ENCODE data around the gene ARID3B. TPM values are rescaled to one million over a fixed set of nuclear protein-coding genes. Genes with fewer than 3 reads are reported as not detected.

ARID3B gene
- total and polyA plus RNA-seq, 5 experiments from 2014 or later: 4.0 to 37.8 (median 13.2) TPM

DNA sequence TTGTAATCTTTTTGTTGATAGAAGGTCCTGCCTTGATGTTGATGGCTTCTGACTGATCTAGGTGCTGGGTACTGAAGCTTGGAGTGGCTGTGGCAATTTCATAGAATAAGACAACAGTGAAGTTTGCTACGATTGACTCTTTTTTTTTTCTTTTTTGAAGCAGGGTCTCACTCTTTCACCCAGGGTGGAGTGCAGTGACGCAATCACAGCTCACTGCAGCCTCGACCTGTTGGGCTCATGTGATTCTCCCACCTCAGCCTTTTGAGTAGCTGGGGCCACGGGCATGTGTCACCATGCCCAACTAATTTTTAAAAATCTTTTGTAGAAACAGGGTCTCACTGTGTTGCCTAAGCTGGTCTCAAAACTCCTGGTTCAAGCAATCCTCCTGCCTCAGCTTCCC, 14.2 kb downstream of the ARID3B start:
- peak overlapping the region in 1 of 10 donors; percentile 38 for H3K27ac Mint-ChIP-seq
- no peak for ATAC-seq
- no peak for DNase-seq
- no peaks in the 10 kb centered on the region for H3K27me3 Mint-ChIP-seq
- POLR2A ChIA-PET: no interaction called here
- H3K36me3 Mint-ChIP-seq: peaks cover 9 to 80% (median 18%) of the 10 kb centered on the region in 3 donors
- H3K9me3 Mint-ChIP-seq: no peaks in the 10 kb centered on the region
- peaks cover 21 to 59% (median 54%) of the 10 kb centered on the region in 4 donors for H3K4me1 Mint-ChIP-seq
- H3K4me3 Mint-ChIP-seq: no peak overlapping the region

DNA sequence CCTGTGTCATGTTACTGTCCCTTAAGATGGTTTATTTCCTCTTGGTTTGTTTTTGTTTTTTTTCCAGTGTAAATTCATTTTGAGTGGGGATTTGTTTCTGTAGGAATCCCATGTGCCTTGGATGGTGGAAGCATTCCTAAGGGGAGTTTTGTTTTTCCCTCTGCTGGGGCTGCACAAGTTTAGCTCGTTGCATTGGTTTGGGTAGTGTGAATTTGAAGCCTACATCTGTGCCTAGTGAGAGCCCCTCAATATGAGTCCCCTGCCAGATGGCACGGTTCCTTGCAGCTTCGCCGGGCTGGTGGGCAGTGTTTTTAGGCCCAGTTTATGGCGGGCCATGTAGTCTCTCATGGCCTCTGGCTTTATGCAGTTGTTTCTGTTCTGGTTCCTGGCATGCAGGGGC, 17.7 kb downstream of the ARID3B start:
- no peak for DNase-seq
- H3K36me3 Mint-ChIP-seq: peaks cover 3 to 72% (median 14%) of the 10 kb centered on the region in 3 donors
- no peaks in the 10 kb centered on the region for H3K27me3 Mint-ChIP-seq
- peak overlapping the region in 2 of 10 donors; percentile 4 to 19 for H3K4me3 Mint-ChIP-seq
- no peak for ATAC-seq
- H3K9me3 Mint-ChIP-seq: no peaks in the 10 kb centered on the region
- POLR2A ChIA-PET: no interaction called here
- H3K4me1 Mint-ChIP-seq: peaks cover 14 to 57% (median 52%) of the 10 kb centered on the region in 4 donors
- H3K27ac Mint-ChIP-seq: peak overlapping the region in 3 of 10 donors; percentile 9 to 73 (median 28)

DNA sequence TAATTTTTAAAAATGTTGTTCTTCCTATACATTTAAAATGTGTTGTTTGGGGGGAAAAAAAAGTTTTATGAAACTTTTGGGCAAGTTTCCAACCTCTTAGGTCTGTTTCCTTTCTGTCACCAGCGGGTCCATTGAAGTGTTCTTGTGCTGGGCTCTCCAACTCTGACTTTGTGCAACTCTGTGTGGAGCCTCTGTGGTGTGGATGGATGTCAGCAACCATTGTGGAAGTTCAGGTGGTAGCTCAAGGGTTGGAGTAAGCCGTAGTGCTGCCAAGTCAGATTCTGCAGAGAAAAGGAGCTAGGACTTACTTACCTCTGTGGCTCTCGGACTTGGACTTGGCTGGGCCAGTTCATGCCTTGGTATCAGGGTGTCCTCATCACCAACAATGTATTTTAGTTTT, 22.4 kb downstream of the ARID3B start:
- DNase-seq (no peak), ATAC-seq (no peak)
- Mint-ChIP-seq H3K27me3 (no peaks in the 10 kb centered on the region), H3K9me3 (no peaks in the 10 kb centered on the region), H3K27ac (peak overlapping the region in 3 of 10 donors; percentile 17 to 28 (median 25)), H3K36me3 (peaks cover 3 to 72% (median 14%) of the 10 kb centered on the region in 3 donors), H3K4me1 (peaks cover 30 to 70% (median 63%) of the 10 kb centered on the region in 4 donors), H3K4me3 (peak overlapping the region in 2 of 10 donors; percentile 46 to 52)
- POLR2A ChIA-PET: no interaction called here

DNA sequence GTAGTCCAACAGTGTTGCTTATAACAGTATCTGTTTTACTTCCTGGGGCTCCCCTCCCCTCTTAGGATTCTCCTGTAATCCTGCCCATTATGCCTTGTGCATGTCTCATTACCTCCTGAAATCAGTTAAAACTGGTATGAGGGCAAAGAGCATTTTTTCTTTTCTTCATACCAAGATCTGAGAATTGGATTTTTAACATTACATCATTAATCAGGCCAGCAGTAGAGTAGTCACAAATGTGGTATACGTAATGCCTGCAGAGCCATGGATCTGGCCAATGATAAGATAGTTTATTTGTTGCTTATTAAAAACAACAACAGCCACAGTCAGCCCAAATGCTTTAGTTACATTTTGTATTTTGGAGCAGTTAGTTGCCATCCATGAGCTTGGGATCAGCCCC, 23.2 kb downstream of the ARID3B start:
- ATAC-seq (no peak), DNase-seq (no peak)
- Mint-ChIP-seq H3K4me1 (peaks cover 27 to 63% (median 58%) of the 10 kb centered on the region in 4 donors), H3K36me3 (peaks cover 1 to 69% (median 14%) of the 10 kb centered on the region in 3 donors), H3K4me3 (no peak overlapping the region), H3K9me3 (no peaks in the 10 kb centered on the region), H3K27me3 (no peaks in the 10 kb centered on the region), H3K27ac (peak overlapping the region in 1 of 10 donors; percentile 33)
- POLR2A ChIA-PET: interaction anchor here (0.6 kb wide), 1 partner anchor 8 kb away, joined by 7 read pairs; no protein-coding TSS in a partner anchor

DNA sequence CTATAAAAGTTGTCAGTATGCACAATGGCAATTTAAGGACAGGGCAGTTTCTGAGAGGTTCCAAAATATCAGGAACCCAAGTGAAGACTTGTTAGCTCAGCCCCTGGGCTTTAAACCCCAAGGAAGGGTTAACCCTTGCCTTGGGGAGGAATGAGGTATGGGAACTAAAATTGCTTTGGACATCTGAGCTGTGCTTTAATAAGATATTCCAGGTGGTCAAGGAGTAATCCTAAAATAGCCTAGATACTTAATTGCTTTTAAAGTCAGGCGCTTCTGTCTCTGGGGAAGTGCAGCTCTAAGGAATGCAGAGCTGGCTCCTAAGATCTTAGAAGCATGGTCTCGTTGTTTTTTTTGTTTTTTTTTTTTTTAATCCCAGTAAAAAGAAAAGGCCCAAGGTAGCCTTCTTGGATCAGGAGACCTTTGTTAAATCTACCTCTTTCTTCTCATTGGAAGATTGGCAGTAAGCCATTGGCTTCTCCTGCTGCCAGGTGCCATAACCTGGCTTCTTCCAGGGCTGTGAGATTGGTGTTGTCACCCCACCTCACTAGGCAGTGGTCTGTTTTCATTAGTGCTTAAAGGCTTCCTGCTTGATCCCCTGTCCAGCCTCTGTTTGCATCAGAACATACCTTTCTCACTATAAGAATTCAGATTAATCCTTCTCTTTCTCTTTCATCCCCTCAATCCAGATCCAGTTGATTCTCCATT, 24.5 kb downstream of the ARID3B start:
- H3K4me1 Mint-ChIP-seq: peaks cover 23 to 60% (median 57%) of the 10 kb centered on the region in 4 donors
- H3K36me3 Mint-ChIP-seq: peaks cover 0 to 73% (median 14%) of the 10 kb centered on the region in 3 donors
- peak overlapping the region in 3 of 10 donors; percentile 61 to 80 (median 77) for H3K27ac Mint-ChIP-seq
- POLR2A ChIA-PET: no interaction called here
- ATAC-seq: no peak
- no peaks in the 10 kb centered on the region for H3K27me3 Mint-ChIP-seq
- DNase-seq: no peak
- H3K9me3 Mint-ChIP-seq: no peaks in the 10 kb centered on the region
- H3K4me3 Mint-ChIP-seq: no peak overlapping the region

DNA sequence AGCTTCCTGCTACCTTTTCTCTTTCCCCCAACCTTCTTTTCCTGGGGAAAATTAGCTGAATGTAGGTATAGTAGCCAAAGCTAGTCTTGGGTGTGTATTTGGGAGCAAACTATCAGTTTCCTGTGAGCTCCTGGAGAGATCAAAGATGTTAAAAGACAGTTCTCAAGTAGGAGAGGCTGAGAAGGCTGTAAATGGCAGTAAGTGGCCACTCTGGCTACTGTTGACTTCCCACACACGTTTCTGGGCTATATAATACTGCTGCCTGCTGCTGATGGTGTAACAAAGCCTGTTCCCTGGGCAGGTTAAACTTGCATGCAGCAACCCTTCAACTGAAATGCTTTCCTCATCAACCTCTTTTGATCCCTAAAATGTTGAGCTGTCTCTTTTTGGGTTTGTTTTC, 27.6 kb downstream of the ARID3B start:
- H3K27ac Mint-ChIP-seq: peak overlapping the region in 1 of 10 donors; percentile 23

DNA sequence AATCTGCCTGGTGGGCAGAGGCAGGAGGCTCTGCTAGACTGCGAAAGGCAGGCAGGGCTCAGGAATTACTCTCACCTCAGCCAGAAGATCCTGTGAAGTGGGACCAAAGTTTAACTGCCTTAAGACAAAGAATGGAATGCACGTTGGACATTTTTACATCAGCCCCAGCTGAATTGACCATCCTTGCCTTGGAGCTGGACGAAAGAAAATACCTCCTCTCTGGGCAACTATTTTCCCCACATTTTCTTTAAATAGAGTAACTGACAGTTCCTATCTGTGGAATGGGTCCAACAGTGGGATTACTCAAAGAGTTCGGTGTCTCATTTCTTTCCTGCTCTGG, 28.7 kb downstream of the ARID3B start:
- ATAC-seq: no peak
- Mint-ChIP-seq H3K9me3 (no peaks in the 10 kb centered on the region), H3K4me3 (no peak overlapping the region), H3K27me3 (no peaks in the 10 kb centered on the region), H3K36me3 (peaks cover 0 to 79% (median 7%) of the 10 kb centered on the region in 3 donors), H3K27ac (peak overlapping the region in 1 of 10 donors; percentile 45), H3K4me1 (peaks cover 20 to 42% (median 33%) of the 10 kb centered on the region in 4 donors)
- POLR2A ChIA-PET: no interaction called here
- DNase-seq: no peak

More for the DNA sequence above, 27.6 kb downstream of the ARID3B start:
- Mint-ChIP-seq H3K36me3 (peaks cover 0 to 77% (median 5%) of the 10 kb centered on the region in 3 donors), H3K9me3 (no peaks in the 10 kb centered on the region), H3K4me3 (no peak overlapping the region), H3K27me3 (no peaks in the 10 kb centered on the region), H3K4me1 (peaks cover 23 to 46% (median 40%) of the 10 kb centered on the region in 4 donors)
- POLR2A ChIA-PET: no interaction called here
- DNase-seq: no peak
- no peak for ATAC-seq

DNA sequence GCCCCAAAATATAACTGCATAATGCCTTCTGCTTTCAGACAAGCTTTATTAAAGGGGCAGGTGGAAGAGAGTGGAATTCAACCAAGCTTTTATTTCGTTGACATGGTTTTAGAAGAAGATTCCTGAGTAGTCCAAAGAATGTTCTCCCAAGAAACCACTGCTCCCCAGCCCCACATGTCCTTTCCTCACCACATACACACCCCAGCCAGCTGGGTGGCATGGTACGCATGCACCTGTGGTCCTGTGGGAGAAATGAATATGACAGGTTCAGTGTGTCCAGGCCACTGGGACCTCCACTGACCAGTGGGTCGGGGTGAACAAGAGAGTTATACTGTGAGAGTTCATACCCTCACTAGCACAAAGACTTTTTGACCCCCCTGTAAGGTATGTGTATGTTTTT, 30.2 kb downstream of the ARID3B start:
- Mint-ChIP-seq H3K27me3 (no peaks in the 10 kb centered on the region), H3K9me3 (no peaks in the 10 kb centered on the region), H3K27ac (no peak overlapping the region), H3K4me1 (peaks cover 16 to 34% (median 28%) of the 10 kb centered on the region in 4 donors), H3K4me3 (no peak overlapping the region), H3K36me3 (peaks cover 0 to 87% (median 13%) of the 10 kb centered on the region in 3 donors)
- ATAC-seq (no peak), DNase-seq (no peak)
- POLR2A ChIA-PET: interaction anchor here (0.6 kb wide), 1 partner anchor 30 kb away, joined by 6 read pairs; the partner anchor contains the start of gene ARID3B

DNA sequence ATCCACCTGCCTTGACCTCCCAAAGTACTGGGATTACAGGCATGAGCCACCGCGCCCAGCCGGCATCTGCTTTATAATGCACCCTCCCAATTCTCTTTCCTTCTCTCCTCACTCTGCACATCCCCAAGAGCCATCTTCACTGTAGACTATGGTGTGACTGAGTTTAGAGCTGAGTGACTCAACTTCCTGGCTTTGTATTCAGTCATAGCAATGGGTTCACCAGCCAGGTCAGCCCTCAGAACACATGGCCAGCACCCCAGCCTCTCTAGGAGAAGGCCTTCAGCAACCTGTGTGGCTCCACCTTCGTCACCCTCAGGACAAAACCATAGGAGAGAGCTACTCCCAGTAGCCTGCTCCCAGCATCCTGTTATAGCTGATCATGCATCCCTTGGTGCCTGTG, 33.0 kb downstream of the ARID3B start:
- Mint-ChIP-seq H3K36me3 (peaks cover 0 to 90% (median 21%) of the 10 kb centered on the region in 3 donors), H3K27ac (peak overlapping the region in 2 of 10 donors; percentile 20 to 82), H3K4me1 (peaks cover 5 to 13% (median 8%) of the 10 kb centered on the region in 4 donors), H3K27me3 (no peaks in the 10 kb centered on the region), H3K9me3 (no peaks in the 10 kb centered on the region), H3K4me3 (no peak overlapping the region)
- DNase-seq (no peak), ATAC-seq (no peak)
- POLR2A ChIA-PET: no interaction called here

DNA sequence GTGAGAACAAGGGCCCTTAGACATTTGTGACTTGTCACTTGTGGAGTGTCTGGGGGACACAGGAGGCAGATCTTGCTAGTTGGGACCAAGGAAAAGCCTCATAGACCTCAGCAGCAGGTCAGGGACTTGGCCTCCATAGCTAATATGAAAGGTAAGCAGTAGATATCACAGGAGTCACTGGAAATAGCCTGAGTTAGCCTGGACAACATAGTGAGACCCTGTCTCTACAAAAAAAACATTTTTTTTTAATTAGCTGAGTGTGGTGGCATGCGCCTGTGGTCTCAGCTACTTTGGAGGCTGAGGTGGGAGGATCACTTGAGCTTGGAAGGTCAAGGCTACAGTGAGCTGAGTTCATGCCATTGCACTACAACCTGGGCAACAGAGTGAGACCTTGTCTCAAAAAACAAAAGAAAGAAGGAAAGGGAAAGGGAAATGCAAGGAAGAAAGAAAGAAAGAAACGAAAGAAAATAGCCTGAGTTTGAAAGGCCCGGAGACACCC, 37.5 kb downstream of the ARID3B start:
- DNase-seq (no peak), ATAC-seq (no peak)
- H3K36me3 Mint-ChIP-seq: peaks cover 0 to 84% (median 23%) of the 10 kb centered on the region in 3 donors
- H3K27ac Mint-ChIP-seq: peak overlapping the region in 2 of 10 donors; percentile 4 to 63
- H3K4me1 Mint-ChIP-seq: peaks cover 0 to 4% (median under 1%) of the 10 kb centered on the region in 4 donors
- POLR2A ChIA-PET: no interaction called here
- H3K9me3 Mint-ChIP-seq: no peaks in the 10 kb centered on the region
- no peaks in the 10 kb centered on the region for H3K27me3 Mint-ChIP-seq
- no peak overlapping the region for H3K4me3 Mint-ChIP-seq

DNA sequence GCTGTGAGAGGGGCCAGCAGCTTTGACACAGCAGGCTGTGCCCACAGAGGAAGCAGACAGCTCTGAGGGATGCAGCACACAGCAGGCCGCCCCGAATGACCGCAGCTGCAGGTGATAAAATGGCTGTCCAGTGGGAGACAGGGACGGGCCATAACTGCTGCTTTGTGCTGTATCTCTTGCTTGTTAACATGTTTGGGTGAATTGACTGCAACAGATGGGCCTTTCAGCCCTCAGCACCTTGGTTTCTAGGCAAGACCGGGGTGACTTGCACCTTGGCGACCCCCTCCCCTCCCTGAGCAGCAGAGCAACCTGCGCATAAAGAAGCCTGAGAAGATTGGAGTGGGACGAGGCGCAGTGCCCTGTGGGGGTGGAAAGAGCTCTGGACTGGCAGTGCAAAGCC, 38.0 kb downstream of the ARID3B start:
- ATAC-seq (no peak), DNase-seq (no peak)
- H3K4me1 Mint-ChIP-seq: peaks cover 0 to 6% (median 3%) of the 10 kb centered on the region in 4 donors
- H3K4me3 Mint-ChIP-seq: no peak overlapping the region
- POLR2A ChIA-PET: no interaction called here
- H3K27me3 Mint-ChIP-seq: no peaks in the 10 kb centered on the region
- H3K27ac Mint-ChIP-seq: peak overlapping the region in 1 of 10 donors; percentile 5
- peaks cover 0 to 83% (median 18%) of the 10 kb centered on the region in 3 donors for H3K36me3 Mint-ChIP-seq
- no peaks in the 10 kb centered on the region for H3K9me3 Mint-ChIP-seq

DNA sequence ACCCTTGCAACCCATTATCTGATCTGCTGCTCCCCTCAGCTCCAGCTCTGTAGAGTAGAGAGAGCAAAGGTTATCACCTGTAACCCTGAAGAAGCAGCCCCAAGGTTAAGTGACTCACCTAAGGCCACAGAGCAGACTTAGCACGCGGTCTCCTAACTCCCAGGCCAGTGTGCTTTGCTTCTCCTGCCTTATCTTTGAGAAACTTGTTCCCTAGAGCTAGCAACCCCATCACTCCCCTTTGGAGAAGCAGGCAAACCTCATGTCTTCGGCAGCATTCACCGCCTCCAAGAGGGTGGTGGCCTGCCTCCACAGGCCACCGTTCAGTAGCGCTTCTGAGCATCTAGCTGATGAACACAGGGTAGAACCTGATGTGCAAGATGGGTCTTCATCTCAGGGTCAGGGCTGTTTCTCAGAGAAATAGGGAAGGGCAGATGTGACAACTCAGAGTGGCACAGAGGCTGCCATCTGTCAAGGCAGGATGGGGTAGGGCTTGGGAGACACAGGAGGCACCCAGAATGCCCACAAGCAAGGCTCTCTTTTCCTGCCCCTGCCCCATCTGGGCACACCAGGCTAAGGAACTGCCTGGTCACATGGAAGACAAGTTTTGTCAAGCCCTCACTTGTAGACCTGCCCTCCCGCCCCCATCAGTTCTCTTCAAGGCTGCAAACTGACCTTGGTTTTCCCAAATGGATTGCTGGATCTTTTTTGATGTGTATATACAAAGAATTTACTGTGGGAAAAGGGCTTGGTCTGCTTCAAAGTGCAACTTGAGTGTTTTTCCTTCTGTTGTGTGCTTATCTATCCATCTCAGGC, 39.7 kb downstream of the ARID3B start:
- H3K27me3 Mint-ChIP-seq: no peaks in the 10 kb centered on the region
- H3K36me3 Mint-ChIP-seq: peaks cover 0 to 78% (median 13%) of the 10 kb centered on the region in 3 donors
- ATAC-seq (no peak), DNase-seq (no peak)
- POLR2A ChIA-PET: no interaction called here
- no peak overlapping the region for H3K4me3 Mint-ChIP-seq
- H3K27ac Mint-ChIP-seq: peak overlapping the region in 3 of 10 donors; percentile 24 to 75 (median 69)
- peaks cover 0 to 6% (median 3%) of the 10 kb centered on the region in 4 donors for H3K4me1 Mint-ChIP-seq
- no peaks in the 10 kb centered on the region for H3K9me3 Mint-ChIP-seq
